Neuronal stem cell (in vitro differentiated cells): ENCODE results near the gene DCP1A.
A peak's percentile ranks its signal among the peaks of the same experiment; 100 is the strongest.
"Not testable (repeated sequence)": the region's sequence is repeated elsewhere in the genome, so short reads cannot be mapped to it uniquely, and the experiment has no call there.

ENCODE experiments used
- DNase-seq: peaks from one replicate; pipeline ENCODE4 v3.0.0-alpha.2; 2013; ENCODE audit warnings: low spot score
- H2AFZ ChIP-seq: one replicate; pipeline ENCODE4 v1.6.1; 2013; ENCODE audit warnings: mild to moderate bottlenecking, low read length, inconsistent platforms
- H2AK5ac ChIP-seq: 2 replicates; pipeline ENCODE4 v1.6.1; 2013; ENCODE audit warnings: low read depth, mild to moderate bottlenecking, inconsistent platforms, low read length, moderate library complexity, mixed read lengths
- H2BK120ac ChIP-seq: 2 replicates; pipeline ENCODE4 v1.6.1; 2013; ENCODE audit warnings: low read depth, mild to moderate bottlenecking, inconsistent platforms, low read length, moderate library complexity, mixed read lengths
- H2BK12ac ChIP-seq: one replicate; pipeline ENCODE4 v1.6.1; 2013; ENCODE audit warnings: low read length, inconsistent platforms
- H2BK15ac ChIP-seq: 2 replicates; pipeline ENCODE4 v1.6.1; 2013; ENCODE audit warnings: mild to moderate bottlenecking, low read length, inconsistent platforms, mixed read lengths
- H2BK5ac ChIP-seq: one replicate; pipeline ENCODE4 v1.6.1; 2013; ENCODE audit warnings: inconsistent platforms, mild to moderate bottlenecking, low read length, moderate library complexity
- H3K14ac ChIP-seq: one replicate; pipeline ENCODE4 v1.6.1; 2013; ENCODE audit warnings: low read length, inconsistent platforms
- H3K18ac ChIP-seq: 2 replicates; pipeline ENCODE4 v1.6.1; 2013; ENCODE audit warnings: low read length, inconsistent platforms
- H3K23ac ChIP-seq: 2 replicates; pipeline ENCODE4 v1.6.1; 2013; ENCODE audit warnings: low read depth, mild to moderate bottlenecking, mixed read lengths, low read length, inconsistent platforms; ENCODE audit not compliant: poor library complexity
- H3K27ac ChIP-seq: replicated peaks from 3 replicates; pipeline ENCODE4 v1.5.1; 2013; ENCODE audit warnings: low read length, inconsistent platforms
- H3K27me3 ChIP-seq, 3 experiments: 2 replicates each; pipeline ENCODE4 v1.6.1; 2013; ENCODE audit warnings: low read length in 3 of 3, mild to moderate bottlenecking in 2 of 3, inconsistent platforms in 1 of 3, low read depth in 1 of 3, mixed read lengths in 1 of 3, moderate library complexity in 1 of 3; ENCODE audit not compliant: control insufficient read depth in 3 of 3, insufficient read depth in 3 of 3
- H3K36me3 ChIP-seq, 2 donors: replicated peaks in 1 of 2; 2 replicates each; pipeline ENCODE4 v1.6.1; 2013; ENCODE audit warnings: low read length in 2 of 2; ENCODE audit not compliant: control insufficient read depth in 2 of 2, insufficient read depth in 2 of 2
- H3K4ac ChIP-seq: 2 replicates; pipeline ENCODE4 v1.6.1; 2013; ENCODE audit warnings: inconsistent platforms, mild to moderate bottlenecking, low read length, moderate library complexity
- H3K4me1 ChIP-seq, 2 donors: 1 replicate in 1 of 2; 2 replicates in 1 of 2; pipeline ENCODE4 v1.6.1; 2013; ENCODE audit warnings: low read length in 2 of 2, low read depth in 1 of 2; ENCODE audit not compliant: control insufficient read depth in 2 of 2, insufficient read depth in 1 of 2
- H3K4me2 ChIP-seq: one replicate; pipeline ENCODE4 v1.6.1; 2013; ENCODE audit warnings: mild to moderate bottlenecking, low read length, inconsistent platforms; ENCODE audit not compliant: insufficient read depth, poor library complexity, severe bottlenecking
- H3K4me3 ChIP-seq, 2 donors: 2 replicates each; pipeline ENCODE4 v1.5.1; 2013; ENCODE audit warnings: low read length in 2 of 2, mild to moderate bottlenecking in 2 of 2, inconsistent platforms in 1 of 2, moderate library complexity in 1 of 2
- H3K79me1 ChIP-seq: one replicate; pipeline ENCODE4 v1.6.1; 2013; ENCODE audit warnings: low read depth, mild to moderate bottlenecking, inconsistent platforms, low read length, moderate library complexity
- H3K9ac ChIP-seq: one replicate; pipeline ENCODE4 v1.6.1; 2013; ENCODE audit warnings: mild to moderate bottlenecking, low read depth, low read length, inconsistent platforms; ENCODE audit not compliant: poor library complexity
- H3K9me3 ChIP-seq, 2 donors: replicated peaks in 1 of 2; 2 replicates each; pipeline versions ENCODE3 to v1.6.1; 2013; ENCODE audit warnings: low read length in 2 of 2, mild to moderate bottlenecking in 2 of 2, inconsistent platforms in 1 of 2, low read depth in 1 of 2, mixed read lengths in 1 of 2, moderate library complexity in 1 of 2; ENCODE audit not compliant: control insufficient read depth in 2 of 2, insufficient read depth in 1 of 2
- H4K8ac ChIP-seq: one replicate; pipeline ENCODE4 v1.6.1; 2013; ENCODE audit warnings: low read depth, mild to moderate bottlenecking, inconsistent platforms, low read length, moderate library complexity
- H4K91ac ChIP-seq: one replicate; pipeline ENCODE4 v1.6.1; 2013; ENCODE audit warnings: low read length, low read depth, mild to moderate bottlenecking, inconsistent platforms; ENCODE audit not compliant: poor library complexity
- WGBS, 2 donors: extraction: QIAGEN DNeasy Blood & Tissue Kit; methylation state at CpG; one replicate each; pipeline ENCODE4 v1.1.7; 2013; ENCODE audit warnings: missing lambda C conversion rate in 2 of 2, mixed read lengths in 1 of 2; ENCODE audit not compliant: insufficient read length in 2 of 2, insufficient replicate concordance in 1 of 2; ENCODE audit errors: extremely low coverage in 2 of 2; 5-methylcytosine and 5-hydroxymethylcytosine counted together

DCP1A gene

GRCh38 chr3:53375019-53375418 lies 27.7 kb upstream of the DCP1A start:
- H3K4me2 ChIP-seq: no peak overlapping the region
- H4K8ac ChIP-seq: no peak overlapping the region
- no peak overlapping the region for H2AFZ ChIP-seq
- peak; percentile 72 for DNase-seq
- no peak overlapping the region for H3K4ac ChIP-seq
- H3K27me3 ChIP-seq: no peaks in the 10 kb centered on the region
- H3K36me3 ChIP-seq: no peaks in the 10 kb centered on the region
- H3K27ac ChIP-seq: no peak overlapping the region
- no peak overlapping the region for H2BK12ac ChIP-seq
- no peak overlapping the region for H3K23ac ChIP-seq
- no peak overlapping the region for H3K9ac ChIP-seq
- no peaks in the 10 kb centered on the region for H3K79me1 ChIP-seq
- no CpG with 5 or more reads among the region's 8 CpGs for WGBS, 2 donors
- H2AK5ac ChIP-seq: no peak overlapping the region
- no peak overlapping the region for H3K18ac ChIP-seq
- H3K4me1 ChIP-seq: peaks cover 0 to 2% of the 10 kb centered on the region in 2 donors
- H2BK5ac ChIP-seq: no peak overlapping the region
- H3K14ac ChIP-seq: no peak overlapping the region
- H4K91ac ChIP-seq: no peak overlapping the region
- H2BK120ac ChIP-seq: no peak overlapping the region
- no peak overlapping the region for H2BK15ac ChIP-seq
- no peak overlapping the region for H3K4me3 ChIP-seq
- H3K9me3 ChIP-seq: no peaks in the 10 kb centered on the region

DNA sequence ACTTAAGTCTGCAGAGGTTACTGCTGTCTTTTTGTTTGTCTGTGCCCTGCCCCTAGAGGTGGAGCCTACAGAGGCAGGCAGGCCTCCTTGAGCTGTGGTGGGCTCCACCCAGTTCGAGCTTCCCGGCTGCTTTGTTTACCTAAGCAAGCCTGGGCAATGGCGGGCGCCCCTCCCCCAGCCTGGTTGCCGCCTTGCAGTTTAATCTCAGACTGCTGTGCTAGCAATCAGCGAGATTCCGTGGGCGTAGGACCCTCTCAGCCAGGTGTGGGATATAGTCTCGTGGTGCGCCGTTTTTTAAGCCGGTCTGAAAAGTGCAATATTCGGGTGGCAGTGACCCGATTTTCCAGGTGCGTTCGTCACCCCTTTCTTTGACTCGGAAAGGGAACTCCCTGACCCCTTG lies 23.4 kb upstream of the DCP1A start:
- H3K4me1 ChIP-seq, H3K18ac ChIP-seq, H3K79me1 ChIP-seq, H2BK120ac ChIP-seq, H3K9ac ChIP-seq, H3K9me3 ChIP-seq, H3K4ac ChIP-seq, H3K23ac ChIP-seq, H2BK15ac ChIP-seq, H3K14ac ChIP-seq, H2BK5ac ChIP-seq, H4K8ac ChIP-seq, H3K36me3 ChIP-seq, H3K4me2 ChIP-seq, H4K91ac ChIP-seq, H2BK12ac ChIP-seq, H3K27ac ChIP-seq, DNase-seq, H3K27me3 ChIP-seq, H3K4me3 ChIP-seq, H2AK5ac ChIP-seq: not testable (repeated sequence)
- no CpG with 5 or more reads among the region's 17 CpGs for WGBS, 2 donors
- peak overlapping the region; percentile 59 for H2AFZ ChIP-seq

DNA sequence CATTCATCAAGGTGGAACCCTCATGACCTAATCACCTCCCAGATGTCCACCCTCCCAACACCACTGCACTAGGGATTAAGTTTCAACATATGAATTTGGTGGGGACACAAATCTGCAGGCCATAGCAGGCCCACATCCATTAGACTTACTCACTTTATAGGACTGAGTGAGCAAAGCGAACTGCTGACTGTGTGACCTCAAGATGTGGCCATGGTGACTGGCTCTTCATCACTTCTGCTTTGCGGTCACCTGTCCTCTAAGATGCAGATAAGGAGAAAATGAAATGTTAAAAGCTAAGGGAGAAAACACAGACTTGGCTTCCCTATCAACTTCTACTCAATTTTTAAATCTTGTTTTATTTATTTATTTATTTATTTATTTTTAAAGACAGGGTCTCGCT lies 14.5 kb upstream of the DCP1A start:
- H3K18ac ChIP-seq: no peak overlapping the region
- no peaks in the 10 kb centered on the region for H3K9me3 ChIP-seq
- no peak overlapping the region for H4K91ac ChIP-seq
- peaks cover 0 to 3% (median 0%) of the 10 kb centered on the region in 3 experiments for H3K27me3 ChIP-seq
- H3K4ac ChIP-seq: no peak overlapping the region
- no CpG with 5 or more reads among the region's 3 CpGs for WGBS, 2 donors
- no peak overlapping the region for H2AFZ ChIP-seq
- no peaks in the 10 kb centered on the region for H3K36me3 ChIP-seq
- no peak overlapping the region for H4K8ac ChIP-seq
- H3K79me1 ChIP-seq: no peaks in the 10 kb centered on the region
- H3K4me3 ChIP-seq: no peak overlapping the region
- H3K23ac ChIP-seq: no peak overlapping the region
- no peak overlapping the region for H2BK120ac ChIP-seq
- no peak overlapping the region for H3K4me2 ChIP-seq
- no peak overlapping the region for H3K9ac ChIP-seq
- no peak overlapping the region for H2BK15ac ChIP-seq
- no peaks in the 10 kb centered on the region for H3K4me1 ChIP-seq
- no peak overlapping the region for H3K27ac ChIP-seq
- H2BK12ac ChIP-seq: no peak overlapping the region
- DNase-seq: no peak
- H2BK5ac ChIP-seq: no peak overlapping the region
- H3K14ac ChIP-seq: no peak overlapping the region
- no peak overlapping the region for H2AK5ac ChIP-seq

DNA sequence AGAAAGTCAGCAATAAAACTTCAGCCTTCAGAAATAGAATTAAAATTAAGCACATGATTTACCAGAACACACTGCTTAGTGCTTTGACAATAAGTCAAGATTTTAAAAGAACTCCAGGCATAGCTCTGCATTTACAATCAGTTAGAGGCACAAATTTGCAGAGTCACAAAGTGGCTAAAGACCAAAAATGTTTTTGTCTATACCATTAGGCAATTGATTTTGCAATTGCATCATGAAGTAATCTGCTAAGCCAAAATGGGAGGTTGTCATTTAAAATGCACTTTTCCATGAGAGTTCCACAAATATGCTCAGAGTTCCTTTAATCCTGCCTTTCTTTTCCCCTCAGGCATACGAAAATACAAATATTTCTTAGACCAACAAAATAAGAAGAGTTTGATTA lies 10.1 kb upstream of the DCP1A start:
- no peak overlapping the region for H4K8ac ChIP-seq
- no peaks in the 10 kb centered on the region for H3K36me3 ChIP-seq
- H2AFZ ChIP-seq: no peak overlapping the region
- WGBS, 2 donors: no CpG with 5 or more reads among the region's 1 CpG
- H3K23ac ChIP-seq: no peak overlapping the region
- H2AK5ac ChIP-seq: no peak overlapping the region
- no peak overlapping the region for H3K4ac ChIP-seq
- H3K4me1 ChIP-seq: no peaks in the 10 kb centered on the region
- no peak overlapping the region for H2BK120ac ChIP-seq
- no peaks in the 10 kb centered on the region for H3K9me3 ChIP-seq
- H3K4me2 ChIP-seq: no peak overlapping the region
- no peak overlapping the region for H3K27ac ChIP-seq
- no peak overlapping the region for H3K18ac ChIP-seq
- H3K14ac ChIP-seq: no peak overlapping the region
- no peak overlapping the region for H4K91ac ChIP-seq
- DNase-seq: no peak
- H2BK5ac ChIP-seq: no peak overlapping the region
- H3K4me3 ChIP-seq: no peak overlapping the region
- peaks cover 0 to 3% (median 0%) of the 10 kb centered on the region in 3 experiments for H3K27me3 ChIP-seq
- H3K9ac ChIP-seq: no peak overlapping the region
- no peaks in the 10 kb centered on the region for H3K79me1 ChIP-seq
- no peak overlapping the region for H2BK12ac ChIP-seq
- no peak overlapping the region for H2BK15ac ChIP-seq
